HepG2 (cell line): Measurements from ENCODE around the gene DPH3. TPM values are rescaled to one million over a fixed set of nuclear protein-coding genes. Genes with fewer than 3 reads are reported as not detected.

Experiments
- ATAC-seq: fragments of 200-7000 bp; cut with Tn5 transposase; 3 replicates; pipeline ENCODE4 v1.9.1; 2020; ENCODE audit warnings: mild to moderate bottlenecking, moderate library complexity
- BruUV-seq: library from RNA; stranded (reverse); fragments of 400-500 nt; replicated peaks from 2 replicates; lab custom pipeline; 2021; lab: Mats Ljungman, UMichigan
- CTCF ChIA-PET: fragments of 300-600 bp; formaldehyde crosslinking; extraction: SDS; loops from one replicate; lab custom pipeline; 2021; ENCODE audit warnings: low total read pairs, inconsistent platforms, low intra/inter-chr PET ratio; lab: Yijun Ruan, JAX
- POLR2A ChIA-PET: fragments of 350-600 bp; sonication (Branson Sonifier 250); formaldehyde crosslinking; loops from one replicate; lab custom pipeline; 2020; ENCODE audit warnings: antibody characterized with exemption, inconsistent platforms; lab: Yijun Ruan, JAX
- DNase-seq: peaks from one replicate; pipeline ENCODE4 v3.0.0-alpha.2; 2015; ENCODE audit warnings: low spot score
- FAIRE-seq: peaks from 3 replicates; lab custom pipeline; 2011; peaks lifted over from hg19 to GRCh38; lab: Jason Lieb, UNC
- H2AFZ ChIP-seq: one replicate; pipeline ENCODE4 v1.6.1; 2011; ENCODE audit warnings: low read length, inconsistent platforms
- H3K27ac ChIP-seq: fragments of 300-600 bp; 3 replicates; pipeline ENCODE4 v1.8.0; 2011; ENCODE audit warnings: mixed run types, mild to moderate bottlenecking, mixed read lengths, low read length, inconsistent platforms; ENCODE audit not compliant: insufficient read depth; ENCODE audit errors: extremely low read length
- H3K27me3 ChIP-seq, 2 experiments: fragments of 200-600 bp in 1 of 2; 2 replicates in 1 of 2; 3 replicates in 1 of 2; pipeline versions ENCODE4 v1.6.0 to v1.8.0; 2011; ENCODE audit warnings: low read length in 2 of 2, mild to moderate bottlenecking in 2 of 2, moderate library complexity in 2 of 2, inconsistent platforms in 1 of 2; ENCODE audit not compliant: insufficient read depth in 2 of 2, control insufficient read depth in 1 of 2
- H3K36me3 ChIP-seq, 2 experiments: fragments of 200-600 bp in 1 of 2; replicated peaks in 1 of 2; 2 replicates in 1 of 2; 3 replicates in 1 of 2; pipeline versions ENCODE4 v1.5.1 to v1.8.0; 2011; ENCODE audit warnings: low read length in 2 of 2, inconsistent platforms in 1 of 2; ENCODE audit not compliant: insufficient read depth in 2 of 2, control insufficient read depth in 1 of 2
- H3K4me1 ChIP-seq: 2 replicates; pipeline ENCODE4 v1.5.1; 2012; ENCODE audit warnings: low read length, inconsistent platforms; ENCODE audit not compliant: insufficient read depth
- H3K4me2 ChIP-seq: 2 replicates; pipeline ENCODE4 v1.6.0; 2011; ENCODE audit warnings: low read depth, low read length, inconsistent platforms
- H3K4me3 ChIP-seq, 3 experiments: fragments of 200-600 bp in 1 of 3; sonication (generic), shearing (Covaris generic) in 1 of 3; replicated peaks in 1 of 3; 2 replicates each; pipeline ENCODE4 v1.5.1; 2011 to 2016; ENCODE audit warnings: low read length in 3 of 3, inconsistent platforms in 2 of 3, low read depth in 2 of 3, mild to moderate bottlenecking in 2 of 3, control low read depth in 1 of 3, mixed read lengths in 1 of 3; ENCODE audit not compliant: insufficient read depth in 1 of 3
- H3K79me2 ChIP-seq: one replicate; pipeline ENCODE4 v1.6.1; 2011; ENCODE audit warnings: low read length, inconsistent platforms; ENCODE audit not compliant: insufficient read depth
- H3K9ac ChIP-seq: 2 replicates; pipeline ENCODE4 v1.6.0; 2011; ENCODE audit warnings: mild to moderate bottlenecking, low read depth, low read length, inconsistent platforms; ENCODE audit not compliant: insufficient read depth
- H3K9me3 ChIP-seq: 2 replicates; pipeline ENCODE4 v1.5.1; 2012; ENCODE audit warnings: mild to moderate bottlenecking, low read length
- H4K20me1 ChIP-seq: 2 replicates; pipeline ENCODE4 v1.6.0; 2011; ENCODE audit warnings: inconsistent platforms, mild to moderate bottlenecking, low read length, moderate library complexity; ENCODE audit not compliant: insufficient read depth
- AGO1 ChIP-seq: fragments of 200-400 bp; formaldehyde crosslinking; IDR thresholded peaks from 2 replicates; pipeline ENCODE4 v1.6.1; 2017; ENCODE audit warnings: mild to moderate bottlenecking, low read depth, low read length, moderate library complexity; ENCODE audit not compliant: poor library complexity, severe bottlenecking
- NFYB ChIP-seq: sonication (generic); formaldehyde crosslinking; IDR thresholded peaks from 2 replicates; pipeline ENCODE4 v1.4.0; 2020; ENCODE audit warnings: missing genetic modification reagents
- NR2F1 ChIP-seq, 2 experiments: fragments of 450-650 bp in 1 of 2; formaldehyde crosslinking in 1 of 2; IDR thresholded peaks; 2 replicates each; pipeline versions ENCODE4 v1.5.0 to v1.6.1; 2016 to 2020; ENCODE audit warnings: mild to moderate bottlenecking in 1 of 2, missing compliant biosample characterization in 1 of 2, missing genetic modification reagents in 1 of 2, moderate library complexity in 1 of 2
- SALL2 ChIP-seq: sonication (generic); formaldehyde crosslinking; IDR thresholded peaks from 2 replicates; pipeline ENCODE4 v1.8.1; 2023; ENCODE audit warnings: mild to moderate bottlenecking, missing genetic modification reagents, inconsistent platforms
- ZNF354B ChIP-seq: sonication (generic); formaldehyde crosslinking; IDR thresholded peaks from 2 replicates; pipeline ENCODE4 v1.8.0; 2022; ENCODE audit warnings: mild to moderate bottlenecking, missing genetic modification reagents
- ZNF75D ChIP-seq: sonication (generic); formaldehyde crosslinking; IDR thresholded peaks from 2 replicates; pipeline ENCODE4 v1.8.1; 2023; ENCODE audit warnings: missing genetic modification reagents, mild to moderate bottlenecking, borderline replicate concordance
- ZNF775 ChIP-seq: sonication (generic); formaldehyde crosslinking; IDR thresholded peaks from 2 replicates; pipeline ENCODE4 v1.4.0; 2020; ENCODE audit warnings: missing genetic modification reagents, mild to moderate bottlenecking, moderate library complexity, borderline replicate concordance
- ZNF782 ChIP-seq: sonication (generic); formaldehyde crosslinking; IDR thresholded peaks from 2 replicates; pipeline ENCODE4 v1.4.0; 2020; ENCODE audit warnings: missing genetic modification reagents, mild to moderate bottlenecking, borderline replicate concordance
- whole genome bisulfite sequencing: methylation state at CpG from one replicate; pipeline ENCODE4 v1.1.6; 2017; ENCODE audit warnings: low lambda C conversion rate; 5-methylcytosine and 5-hydroxymethylcytosine counted together
- in situ Hi-C: cut with HindIII; loops from 2 replicates; pipeline ENCODE4 v1.10.0; 2017; ENCODE audit warnings: low pct_unique_long_range_greater_than_20kb; ENCODE audit not compliant: extremely low pct_ligation_motif_present
- intact Hi-C: fragments of 100-400 bp; cut with micrococcal nuclease; formaldehyde crosslinking; loops from one replicate; pipeline ENCODE4 v1.10.0; 2022; ENCODE audit not compliant: unreplicated experiment
- polyA plus RNA-seq, 8 experiments: library from polyadenylated mRNA; depleted of rRNA in 3 of 8; stranded (reverse) in 7 of 8; unstranded in 1 of 8; fragments of >200 nt; fragmentation: Illumina TruSeq in 4 of 8; extraction: Trizol in 4 of 8; gene quantifications; 2 replicates each; pipeline versions ENCODE4 v1.2.1 to v1.2.3, GENCODE V29; 2011 to 2016; ENCODE audit warnings: low read depth in 4 of 8, missing spikeins in 1 of 8, mixed read lengths in 1 of 8; ENCODE audit not compliant: insufficient read depth in 1 of 8
- total RNA-seq, 5 experiments: library from RNA; depleted of rRNA; stranded (reverse); fragments of >200 nt; fragmentation: Illumina TruSeq; extraction: Trizol; gene quantifications; 2 replicates each; pipeline ENCODE4 v1.2.3, GENCODE V29; 2016; ENCODE audit warnings: low read depth in 1 of 5
- TF ChIP-seq, protein P1 (sequence below): sonication (generic); formaldehyde crosslinking; IDR thresholded peaks from 2 replicates; pipeline ENCODE4 v1.4.0; 2020; ENCODE audit warnings: missing genetic modification reagents, mild to moderate bottlenecking, borderline replicate concordance

The DPH3 gene
- total and polyA plus RNA-seq, 2 of the 13 experiments (the other 11 are each of a cell fraction or from before 2014, with no cell fraction given) = 18.3 to 21.6 TPM

DNA sequence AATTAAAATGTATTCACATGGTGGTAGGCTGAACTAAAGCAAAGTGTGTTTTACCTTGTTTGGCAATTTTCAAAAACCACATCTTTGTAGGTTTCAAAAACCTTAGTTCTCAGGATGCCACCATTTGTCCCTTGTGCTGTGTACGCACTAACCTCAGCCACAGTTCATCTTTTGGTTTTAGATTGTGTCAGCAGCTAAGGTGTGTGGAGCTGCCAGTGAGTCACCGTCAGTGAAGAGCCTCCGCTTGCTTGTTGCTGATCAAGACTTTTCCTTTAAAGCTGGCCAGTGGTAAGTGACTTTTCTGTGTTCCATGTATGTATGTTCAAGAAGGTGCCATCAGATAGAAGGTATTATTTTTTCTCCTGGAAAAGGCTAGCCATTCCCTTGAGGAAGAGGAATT is 21.4 kb upstream of the DPH3 start:
- intact Hi-C loops (no loop called here), in situ Hi-C loops (no loop called here)
- DNase-seq (no peak), ATAC-seq (no peak), FAIRE-seq (no peak)
- Histone ChIP-seq H3K27ac (no peak overlapping the region), H3K4me3 (no peak overlapping the region), H3K9me3 (no peaks in the 10 kb centered on the region), H3K79me2 (no peaks in the 10 kb centered on the region), H3K36me3 (peaks cover 3 to 35% of the 10 kb centered on the region in 2 experiments; a peak in 4 of 5 replicates), H3K9ac (no peak overlapping the region), H3K27me3 (no peaks in the 10 kb centered on the region), H2AFZ (no peak overlapping the region), H3K4me2 (no peak overlapping the region), H4K20me1 (no peaks in the 10 kb centered on the region; the same call in 1 of the 2 replicates), H3K4me1 (no peaks in the 10 kb centered on the region)
- no peak for TF ChIP-seq NFYB
- TF ChIP-seq ZNF75D (CRISPR knock-in tag) = no peak
- no peak for TF ChIP-seq ZNF354B (CRISPR knock-in tag)
- no peak for TF ChIP-seq NR2F1 (CRISPR knock-in tag; IDR thresholded peaks at IDR 0.05)
- no peak for TF ChIP-seq AGO1
- TF ChIP-seq, protein P1, sequence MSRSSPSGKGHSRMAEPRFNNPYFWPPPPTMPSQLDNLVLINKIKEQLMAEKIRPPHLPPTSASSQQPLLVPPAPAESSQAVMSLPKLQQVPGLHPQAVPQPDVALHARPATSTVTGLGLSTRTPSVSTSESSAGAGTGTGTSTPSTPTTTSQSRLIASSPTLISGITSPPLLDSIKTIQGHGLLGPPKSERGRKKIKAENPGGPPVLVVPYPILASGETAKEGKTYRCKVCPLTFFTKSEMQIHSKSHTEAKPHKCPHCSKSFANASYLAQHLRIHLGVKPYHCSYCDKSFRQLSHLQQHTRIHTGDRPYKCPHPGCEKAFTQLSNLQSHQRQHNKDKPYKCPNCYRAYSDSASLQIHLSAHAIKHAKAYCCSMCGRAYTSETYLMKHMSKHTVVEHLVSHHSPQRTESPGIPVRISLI (CRISPR knock-in tag) = no peak
- TF ChIP-seq ZNF775 (CRISPR knock-in tag) = no peak
- TF ChIP-seq SALL2 (CRISPR knock-in tag) = no peak
- TF ChIP-seq ZNF782 (CRISPR knock-in tag) = no peak
- CTCF ChIA-PET = no interaction called here
- 97% methylated on average over 3 of the region's 3 CpGs for WGBS
- no TSS peak for BruUV-seq
- POLR2A ChIA-PET = no interaction called here
